Endothelial cell of umbilical vein (primary cell): ENCODE measurements around the gene PTGER2.

Source experiments
- EZH2 ChIP-seq: IDR thresholded peaks from 2 replicates; pipeline ENCODE4 v1.6.1; 2012; ENCODE audit warnings: borderline replicate concordance, low read depth, mild to moderate bottlenecking, moderate library complexity, low read length, inconsistent platforms; ENCODE audit not compliant: severe bottlenecking
- TF ChIP-seq, protein P1 (sequence below), 2 donors: IDR thresholded peaks; 1 replicate in 1 of 2; 2 replicates in 1 of 2; pipeline ENCODE4 v1.5.1; 2011; ENCODE audit warnings: low read length in 2 of 2, mild to moderate bottlenecking in 2 of 2, moderate library complexity in 2 of 2, control low read depth in 1 of 2, inconsistent platforms in 1 of 2, low read depth in 1 of 2; ENCODE audit not compliant: insufficient read depth in 1 of 2; ENCODE audit errors: extremely low read depth in 1 of 2

DNA sequence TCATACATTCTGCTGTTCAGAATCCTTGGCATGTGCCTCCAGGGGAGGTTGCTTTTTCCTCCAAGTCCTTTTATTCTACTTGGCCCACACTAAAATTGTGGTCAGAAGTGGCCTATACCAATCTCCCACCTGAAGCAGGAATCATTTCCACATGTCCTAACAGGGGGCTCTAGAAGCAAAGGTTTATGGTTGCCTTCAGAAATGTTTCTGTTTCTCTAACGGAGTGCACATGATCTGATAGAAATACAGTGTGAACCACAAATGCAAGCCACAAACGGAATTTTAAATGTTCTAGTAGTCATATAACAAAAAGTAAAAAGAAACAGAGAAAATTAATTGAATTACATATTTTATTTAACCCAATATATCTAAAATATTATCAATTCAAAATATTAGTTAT is 4.0 kb downstream of the PTGER2 start:
- TF ChIP-seq, protein P1, sequence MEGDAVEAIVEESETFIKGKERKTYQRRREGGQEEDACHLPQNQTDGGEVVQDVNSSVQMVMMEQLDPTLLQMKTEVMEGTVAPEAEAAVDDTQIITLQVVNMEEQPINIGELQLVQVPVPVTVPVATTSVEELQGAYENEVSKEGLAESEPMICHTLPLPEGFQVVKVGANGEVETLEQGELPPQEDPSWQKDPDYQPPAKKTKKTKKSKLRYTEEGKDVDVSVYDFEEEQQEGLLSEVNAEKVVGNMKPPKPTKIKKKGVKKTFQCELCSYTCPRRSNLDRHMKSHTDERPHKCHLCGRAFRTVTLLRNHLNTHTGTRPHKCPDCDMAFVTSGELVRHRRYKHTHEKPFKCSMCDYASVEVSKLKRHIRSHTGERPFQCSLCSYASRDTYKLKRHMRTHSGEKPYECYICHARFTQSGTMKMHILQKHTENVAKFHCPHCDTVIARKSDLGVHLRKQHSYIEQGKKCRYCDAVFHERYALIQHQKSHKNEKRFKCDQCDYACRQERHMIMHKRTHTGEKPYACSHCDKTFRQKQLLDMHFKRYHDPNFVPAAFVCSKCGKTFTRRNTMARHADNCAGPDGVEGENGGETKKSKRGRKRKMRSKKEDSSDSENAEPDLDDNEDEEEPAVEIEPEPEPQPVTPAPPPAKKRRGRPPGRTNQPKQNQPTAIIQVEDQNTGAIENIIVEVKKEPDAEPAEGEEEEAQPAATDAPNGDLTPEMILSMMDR (IDR thresholded peaks at IDR 0.05; ENCODE audit: extremely low read depth in 1 of 2, insufficient read depth in 1 of 2, low read depth in 1 of 2, low read length in 2 of 2): no peak
- no peak for TF ChIP-seq EZH2
